HL-60 (cell line): ENCODE measurements around the gene MARCHF9.

Experiments
- GABPA ChIP-seq: IDR thresholded peaks from 2 replicates; pipeline ENCODE4 v1.6.1; 2012; ENCODE audit warnings: low read depth
- POLR2AphosphoS5 ChIP-seq: IDR thresholded peaks from 2 replicates; pipeline ENCODE4 v1.6.1; 2012; ENCODE audit warnings: low read depth
- SPI1 ChIP-seq: IDR thresholded peaks from 2 replicates; pipeline ENCODE4 v1.6.1; 2012; ENCODE audit warnings: low read depth, mild to moderate bottlenecking, borderline replicate concordance
- TF ChIP-seq, protein P1 (sequence below): IDR thresholded peaks from one replicate; pipeline ENCODE4 v1.5.1; 2011; ENCODE audit warnings: low read length, control low read depth, inconsistent platforms; ENCODE audit not compliant: insufficient read depth
- TF ChIP-seq, protein P2 (sequence below): IDR thresholded peaks from 2 replicates; pipeline ENCODE4 v1.6.1; 2012; ENCODE audit warnings: low read depth; ENCODE audit not compliant: insufficient replicate concordance

DNA sequence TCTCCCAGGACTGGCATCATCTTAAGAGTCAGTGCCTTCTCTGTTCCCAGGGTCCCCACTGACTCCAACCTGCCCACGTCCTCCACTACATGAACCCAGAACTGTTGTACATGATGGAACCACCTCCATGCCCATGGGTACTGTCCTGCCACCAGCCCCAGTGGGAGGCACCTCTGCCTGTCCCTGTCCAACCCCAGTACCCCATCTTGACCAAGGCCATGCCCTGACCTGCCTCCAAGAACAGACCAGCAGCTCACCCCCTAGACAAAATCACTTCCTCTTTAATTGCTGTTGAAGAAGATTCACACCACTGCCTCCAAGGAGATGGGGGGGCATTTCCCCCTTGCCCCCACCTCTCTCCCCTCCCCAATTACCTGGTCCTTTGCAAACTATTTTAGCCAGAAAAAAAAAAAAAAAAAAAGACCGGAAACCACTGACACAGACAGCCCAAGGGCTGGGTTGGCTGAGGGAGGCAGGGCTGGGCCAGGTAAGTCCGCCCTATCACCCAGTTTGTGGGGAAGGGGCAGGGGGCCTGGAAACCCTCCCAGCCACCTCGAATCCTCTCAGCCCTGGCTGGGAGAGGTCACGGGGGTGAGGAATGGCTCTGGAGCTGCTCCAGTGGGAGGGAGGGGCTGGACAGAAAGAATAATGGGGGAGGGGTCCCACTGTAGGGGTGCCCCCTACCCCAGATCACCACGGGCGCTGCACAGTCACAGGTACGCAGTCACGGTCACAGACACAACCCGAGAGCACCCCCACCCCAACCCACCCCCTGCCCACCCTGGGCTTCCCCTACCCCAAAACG is 29.8 kb upstream of the MARCHF9 start:
- no peak for TF ChIP-seq POLR2AphosphoS5
- peak; percentile 72 for TF ChIP-seq SPI1
- TF ChIP-seq, protein P1, sequence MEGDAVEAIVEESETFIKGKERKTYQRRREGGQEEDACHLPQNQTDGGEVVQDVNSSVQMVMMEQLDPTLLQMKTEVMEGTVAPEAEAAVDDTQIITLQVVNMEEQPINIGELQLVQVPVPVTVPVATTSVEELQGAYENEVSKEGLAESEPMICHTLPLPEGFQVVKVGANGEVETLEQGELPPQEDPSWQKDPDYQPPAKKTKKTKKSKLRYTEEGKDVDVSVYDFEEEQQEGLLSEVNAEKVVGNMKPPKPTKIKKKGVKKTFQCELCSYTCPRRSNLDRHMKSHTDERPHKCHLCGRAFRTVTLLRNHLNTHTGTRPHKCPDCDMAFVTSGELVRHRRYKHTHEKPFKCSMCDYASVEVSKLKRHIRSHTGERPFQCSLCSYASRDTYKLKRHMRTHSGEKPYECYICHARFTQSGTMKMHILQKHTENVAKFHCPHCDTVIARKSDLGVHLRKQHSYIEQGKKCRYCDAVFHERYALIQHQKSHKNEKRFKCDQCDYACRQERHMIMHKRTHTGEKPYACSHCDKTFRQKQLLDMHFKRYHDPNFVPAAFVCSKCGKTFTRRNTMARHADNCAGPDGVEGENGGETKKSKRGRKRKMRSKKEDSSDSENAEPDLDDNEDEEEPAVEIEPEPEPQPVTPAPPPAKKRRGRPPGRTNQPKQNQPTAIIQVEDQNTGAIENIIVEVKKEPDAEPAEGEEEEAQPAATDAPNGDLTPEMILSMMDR, result no peak
- TF ChIP-seq, protein P2, sequence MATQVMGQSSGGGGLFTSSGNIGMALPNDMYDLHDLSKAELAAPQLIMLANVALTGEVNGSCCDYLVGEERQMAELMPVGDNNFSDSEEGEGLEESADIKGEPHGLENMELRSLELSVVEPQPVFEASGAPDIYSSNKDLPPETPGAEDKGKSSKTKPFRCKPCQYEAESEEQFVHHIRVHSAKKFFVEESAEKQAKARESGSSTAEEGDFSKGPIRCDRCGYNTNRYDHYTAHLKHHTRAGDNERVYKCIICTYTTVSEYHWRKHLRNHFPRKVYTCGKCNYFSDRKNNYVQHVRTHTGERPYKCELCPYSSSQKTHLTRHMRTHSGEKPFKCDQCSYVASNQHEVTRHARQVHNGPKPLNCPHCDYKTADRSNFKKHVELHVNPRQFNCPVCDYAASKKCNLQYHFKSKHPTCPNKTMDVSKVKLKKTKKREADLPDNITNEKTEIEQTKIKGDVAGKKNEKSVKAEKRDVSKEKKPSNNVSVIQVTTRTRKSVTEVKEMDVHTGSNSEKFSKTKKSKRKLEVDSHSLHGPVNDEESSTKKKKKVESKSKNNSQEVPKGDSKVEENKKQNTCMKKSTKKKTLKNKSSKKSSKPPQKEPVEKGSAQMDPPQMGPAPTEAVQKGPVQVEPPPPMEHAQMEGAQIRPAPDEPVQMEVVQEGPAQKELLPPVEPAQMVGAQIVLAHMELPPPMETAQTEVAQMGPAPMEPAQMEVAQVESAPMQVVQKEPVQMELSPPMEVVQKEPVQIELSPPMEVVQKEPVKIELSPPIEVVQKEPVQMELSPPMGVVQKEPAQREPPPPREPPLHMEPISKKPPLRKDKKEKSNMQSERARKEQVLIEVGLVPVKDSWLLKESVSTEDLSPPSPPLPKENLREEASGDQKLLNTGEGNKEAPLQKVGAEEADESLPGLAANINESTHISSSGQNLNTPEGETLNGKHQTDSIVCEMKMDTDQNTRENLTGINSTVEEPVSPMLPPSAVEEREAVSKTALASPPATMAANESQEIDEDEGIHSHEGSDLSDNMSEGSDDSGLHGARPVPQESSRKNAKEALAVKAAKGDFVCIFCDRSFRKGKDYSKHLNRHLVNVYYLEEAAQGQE, result no peak
- no peak for TF ChIP-seq GABPA
